SK-N-SH treated with all-trans-retinoic acid at 6 μM for 48 hours (cell line): ENCODE data around the gene POFUT1.
"Not testable (repeated sequence)": the region's sequence is repeated elsewhere in the genome, so short reads cannot be mapped to it uniquely, and the experiment has no call there.

Source experiments
- ATAC-seq: fragments of 200-7000 bp; cut with Tn5 transposase; 3 replicates; pipeline ENCODE4 v1.9.1; 2020; ENCODE audit warnings: mild to moderate bottlenecking, moderate library complexity
- ARNTL ChIP-seq: fragments of 450-650 bp; formaldehyde crosslinking; IDR thresholded peaks from 2 replicates; pipeline ENCODE4 v1.5.0; 2020; ENCODE audit warnings: low read depth, mild to moderate bottlenecking, moderate library complexity, borderline replicate concordance
- BACH2 ChIP-seq: fragments of 250-450 bp; sonication (Bioruptor Pico); IDR thresholded peaks from 2 replicates; pipeline ENCODE4 v1.9.0; 2021; ENCODE audit warnings: mild to moderate bottlenecking, borderline replicate concordance
- CSDC2 ChIP-seq: fragments of 250-450 bp; sonication (Bioruptor Pico); IDR thresholded peaks from 2 replicates; pipeline ENCODE4 v1.5.0; 2020; ENCODE audit warnings: mild to moderate bottlenecking, moderate library complexity
- CSRNP3 ChIP-seq: fragments of 250-450 bp; sonication (Bioruptor Pico); IDR thresholded peaks from 2 replicates; pipeline ENCODE4 v1.5.1; 2021; ENCODE audit warnings: mild to moderate bottlenecking, moderate library complexity
- ESRRG ChIP-seq: fragments of 250-450 bp; sonication (Bioruptor Pico); IDR thresholded peaks from 2 replicates; pipeline ENCODE4 v1.6.1; 2021; ENCODE audit warnings: mild to moderate bottlenecking
- GLIS3 ChIP-seq: fragments of 250-450 bp; sonication (Bioruptor Pico); IDR thresholded peaks from 2 replicates; pipeline ENCODE4 v1.5.0; 2020; ENCODE audit warnings: mild to moderate bottlenecking, moderate library complexity
- OSR1 ChIP-seq: fragments of 250-450 bp; sonication (Bioruptor Pico); IDR thresholded peaks from 2 replicates; pipeline ENCODE4 v1.8.0; 2022; ENCODE audit warnings: moderate library complexity, mild to moderate bottlenecking, inconsistent platforms
- PPARA ChIP-seq: fragments of 250-450 bp; sonication (Bioruptor Pico); IDR thresholded peaks from 2 replicates; pipeline ENCODE4 v1.5.0; 2020; ENCODE audit warnings: mild to moderate bottlenecking, borderline replicate concordance
- RARB ChIP-seq: fragments of 250-450 bp; sonication (Bioruptor Pico); IDR thresholded peaks from 2 replicates; pipeline ENCODE4 v1.8.0; 2021; ENCODE audit warnings: mild to moderate bottlenecking, moderate library complexity
- SNAI2 ChIP-seq: fragments of 250-450 bp; sonication (Bioruptor Pico); IDR thresholded peaks from 2 replicates; pipeline ENCODE4 v1.5.0; 2020; ENCODE audit warnings: mild to moderate bottlenecking, moderate library complexity
- TCF4 ChIP-seq: fragments of 250-450 bp; sonication (Bioruptor Pico); IDR thresholded peaks from 2 replicates; pipeline ENCODE4 v1.8.0; 2021; ENCODE audit warnings: mild to moderate bottlenecking, moderate library complexity, borderline replicate concordance
- TOX ChIP-seq: fragments of 250-450 bp; sonication (Bioruptor Pico); IDR thresholded peaks from 2 replicates; pipeline ENCODE4 v1.8.0; 2021; ENCODE audit warnings: mild to moderate bottlenecking, moderate library complexity, borderline replicate concordance
- TSHZ2 ChIP-seq: fragments of 250-450 bp; sonication (Bioruptor Pico); IDR thresholded peaks from 2 replicates; pipeline ENCODE4 v1.5.0; 2020; ENCODE audit warnings: mild to moderate bottlenecking, moderate library complexity
- ZC3H10 ChIP-seq: fragments of 250-450 bp; sonication (Bioruptor Pico); IDR thresholded peaks from 2 replicates; pipeline ENCODE4 v1.5.1; 2021; ENCODE audit warnings: mild to moderate bottlenecking, moderate library complexity
- ZFP3 ChIP-seq: fragments of 250-450 bp; sonication (Bioruptor Pico); IDR thresholded peaks from 2 replicates; pipeline ENCODE4 v1.5.0; 2020; ENCODE audit warnings: mild to moderate bottlenecking, moderate library complexity
- ZFP30 ChIP-seq: fragments of 450-650 bp; formaldehyde crosslinking; IDR thresholded peaks from 2 replicates; pipeline ENCODE4 v1.5.0; 2022; ENCODE audit warnings: mild to moderate bottlenecking, moderate library complexity
- ZNF565 ChIP-seq: fragments of 450-650 bp; formaldehyde crosslinking; conservative IDR thresholded peaks from 2 replicates; pipeline ENCODE4 v1.5.0; 2020; ENCODE audit warnings: low read depth, mild to moderate bottlenecking, moderate library complexity
- ZNF70 ChIP-seq: fragments of 450-650 bp; formaldehyde crosslinking; IDR thresholded peaks from 2 replicates; pipeline ENCODE4 v1.5.0; 2020; ENCODE audit warnings: mild to moderate bottlenecking, moderate library complexity
- ZNF8 ChIP-seq: fragments of 450-650 bp; formaldehyde crosslinking; IDR thresholded peaks from 2 replicates; pipeline ENCODE4 v1.5.0; 2020; ENCODE audit warnings: mild to moderate bottlenecking, moderate library complexity
- TF ChIP-seq, protein P1 (sequence below): fragments of 250-450 bp; sonication (Bioruptor Pico); IDR thresholded peaks from 2 replicates; pipeline ENCODE4 v1.8.0; 2020; ENCODE audit warnings: mild to moderate bottlenecking, moderate library complexity, borderline replicate concordance
- TF ChIP-seq, protein P2 (sequence below): fragments of 250-450 bp; sonication (Bioruptor Pico); IDR thresholded peaks from 2 replicates; pipeline ENCODE4 v1.5.1; 2020; ENCODE audit warnings: low read depth, mild to moderate bottlenecking, moderate library complexity

POFUT1 gene

GRCh38 chr20:32249030-32249738, 41.5 kb downstream of the POFUT1 start (continued):
- no peak for TF ChIP-seq ARNTL (CRISPR knock-in tag)

- TF ChIP-seq RARB (CRISPR knock-in tag) (no peak), ARNTL (CRISPR knock-in tag) (no peak), ZC3H10 (CRISPR knock-in tag) (no peak), ZFP30 (no peak), SNAI2 (no peak), CSRNP3 (no peak), ZNF565 (CRISPR knock-in tag) (no peak), OSR1 (CRISPR knock-in tag) (no peak), BACH2 (no peak), ZNF70 (CRISPR knock-in tag) (no peak)
- ATAC-seq = no peak
Measured at GRCh38 chr20:32251470-32251869, 43.8 kb downstream of the POFUT1 start.

GRCh38 chr20:32252189-32252588, 44.5 kb downstream of the POFUT1 start:
- no peak for ATAC-seq
- TF ChIP-seq TSHZ2 (CRISPR knock-in tag) = no peak
- no peak for TF ChIP-seq ZNF565 (CRISPR knock-in tag)
- no peak for TF ChIP-seq ZFP30
- TF ChIP-seq ZNF8 = no peak
- no peak for TF ChIP-seq ESRRG (CRISPR knock-in tag)
- TF ChIP-seq RARB (CRISPR knock-in tag) = no peak
- TF ChIP-seq PPARA (CRISPR knock-in tag) = no peak
- TF ChIP-seq, protein P1, sequence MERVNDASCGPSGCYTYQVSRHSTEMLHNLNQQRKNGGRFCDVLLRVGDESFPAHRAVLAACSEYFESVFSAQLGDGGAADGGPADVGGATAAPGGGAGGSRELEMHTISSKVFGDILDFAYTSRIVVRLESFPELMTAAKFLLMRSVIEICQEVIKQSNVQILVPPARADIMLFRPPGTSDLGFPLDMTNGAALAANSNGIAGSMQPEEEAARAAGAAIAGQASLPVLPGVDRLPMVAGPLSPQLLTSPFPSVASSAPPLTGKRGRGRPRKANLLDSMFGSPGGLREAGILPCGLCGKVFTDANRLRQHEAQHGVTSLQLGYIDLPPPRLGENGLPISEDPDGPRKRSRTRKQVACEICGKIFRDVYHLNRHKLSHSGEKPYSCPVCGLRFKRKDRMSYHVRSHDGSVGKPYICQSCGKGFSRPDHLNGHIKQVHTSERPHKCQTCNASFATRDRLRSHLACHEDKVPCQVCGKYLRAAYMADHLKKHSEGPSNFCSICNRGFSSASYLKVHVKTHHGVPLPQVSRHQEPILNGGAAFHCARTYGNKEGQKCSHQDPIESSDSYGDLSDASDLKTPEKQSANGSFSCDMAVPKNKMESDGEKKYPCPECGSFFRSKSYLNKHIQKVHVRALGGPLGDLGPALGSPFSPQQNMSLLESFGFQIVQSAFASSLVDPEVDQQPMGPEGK (CRISPR knock-in tag) = no peak
- TF ChIP-seq CSRNP3 = no peak
- no peak for TF ChIP-seq CSDC2
- TF ChIP-seq GLIS3 (CRISPR knock-in tag) = no peak
- no peak for TF ChIP-seq TCF4 (CRISPR knock-in tag)
- TF ChIP-seq TOX (CRISPR knock-in tag) = no peak
- TF ChIP-seq, protein P2, sequence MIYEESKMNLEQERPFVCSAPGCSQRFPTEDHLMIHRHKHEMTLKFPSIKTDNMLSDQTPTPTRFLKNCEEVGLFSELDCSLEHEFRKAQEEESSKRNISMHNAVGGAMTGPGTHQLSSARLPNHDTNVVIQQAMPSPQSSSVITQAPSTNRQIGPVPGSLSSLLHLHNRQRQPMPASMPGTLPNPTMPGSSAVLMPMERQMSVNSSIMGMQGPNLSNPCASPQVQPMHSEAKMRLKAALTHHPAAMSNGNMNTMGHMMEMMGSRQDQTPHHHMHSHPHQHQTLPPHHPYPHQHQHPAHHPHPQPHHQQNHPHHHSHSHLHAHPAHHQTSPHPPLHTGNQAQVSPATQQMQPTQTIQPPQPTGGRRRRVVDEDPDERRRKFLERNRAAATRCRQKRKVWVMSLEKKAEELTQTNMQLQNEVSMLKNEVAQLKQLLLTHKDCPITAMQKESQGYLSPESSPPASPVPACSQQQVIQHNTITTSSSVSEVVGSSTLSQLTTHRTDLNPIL (CRISPR knock-in tag) = no peak
- no peak for TF ChIP-seq SNAI2
- no peak for TF ChIP-seq ZFP3 (CRISPR knock-in tag)

GRCh38 chr20:32260973-32261372, 53.3 kb downstream of the POFUT1 start:
- ATAC-seq = not testable (repeated sequence)
